ENCODE measurements around the gene TTLL10.

DNA sequence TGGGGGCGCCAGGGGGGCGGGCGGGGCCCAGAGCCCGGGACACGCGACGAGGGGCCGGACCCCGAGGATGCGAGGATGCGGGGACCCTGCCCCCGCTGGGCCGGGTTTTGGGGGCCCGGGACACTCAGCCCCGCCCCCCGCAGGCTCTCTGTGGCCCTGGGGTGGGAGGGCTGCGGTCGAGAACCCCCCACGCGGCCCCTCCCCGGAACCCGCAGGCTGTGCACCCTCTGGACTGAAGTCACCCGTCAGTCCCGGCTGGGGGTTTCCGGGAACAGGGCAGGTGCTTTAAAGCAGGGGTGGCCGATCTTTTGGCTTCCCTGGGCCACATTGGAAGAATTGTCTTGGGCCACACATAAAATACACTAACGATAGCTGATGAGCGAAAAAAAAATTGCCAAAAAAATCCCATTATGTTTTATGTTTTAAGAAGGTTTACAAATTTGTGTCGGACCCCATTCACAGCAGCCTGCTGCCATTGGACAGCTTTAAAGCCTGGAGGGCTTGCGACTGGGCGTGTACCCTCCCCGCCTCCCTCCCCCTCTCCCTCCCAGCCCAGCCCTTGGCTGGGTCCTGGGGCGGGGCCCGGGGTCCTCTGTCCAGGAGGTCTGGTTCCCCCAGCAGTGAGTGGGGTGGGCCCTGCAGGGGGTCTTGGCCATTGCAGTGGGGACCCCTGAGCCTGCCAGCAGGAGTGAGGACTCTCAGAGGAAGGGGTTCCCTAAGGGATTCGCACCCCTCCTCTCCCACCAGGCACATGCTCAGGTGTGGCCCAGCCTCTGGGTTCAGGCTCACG, 36.2 kb upstream of the TTLL10 start:
- TF ChIP-seq, protein P1, sequence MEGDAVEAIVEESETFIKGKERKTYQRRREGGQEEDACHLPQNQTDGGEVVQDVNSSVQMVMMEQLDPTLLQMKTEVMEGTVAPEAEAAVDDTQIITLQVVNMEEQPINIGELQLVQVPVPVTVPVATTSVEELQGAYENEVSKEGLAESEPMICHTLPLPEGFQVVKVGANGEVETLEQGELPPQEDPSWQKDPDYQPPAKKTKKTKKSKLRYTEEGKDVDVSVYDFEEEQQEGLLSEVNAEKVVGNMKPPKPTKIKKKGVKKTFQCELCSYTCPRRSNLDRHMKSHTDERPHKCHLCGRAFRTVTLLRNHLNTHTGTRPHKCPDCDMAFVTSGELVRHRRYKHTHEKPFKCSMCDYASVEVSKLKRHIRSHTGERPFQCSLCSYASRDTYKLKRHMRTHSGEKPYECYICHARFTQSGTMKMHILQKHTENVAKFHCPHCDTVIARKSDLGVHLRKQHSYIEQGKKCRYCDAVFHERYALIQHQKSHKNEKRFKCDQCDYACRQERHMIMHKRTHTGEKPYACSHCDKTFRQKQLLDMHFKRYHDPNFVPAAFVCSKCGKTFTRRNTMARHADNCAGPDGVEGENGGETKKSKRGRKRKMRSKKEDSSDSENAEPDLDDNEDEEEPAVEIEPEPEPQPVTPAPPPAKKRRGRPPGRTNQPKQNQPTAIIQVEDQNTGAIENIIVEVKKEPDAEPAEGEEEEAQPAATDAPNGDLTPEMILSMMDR (IDR thresholded peaks at IDR 0.05): no peak
- TF ChIP-seq ZC3H11A (IDR thresholded peaks at IDR 0.05) (no peak), ESRRA (IDR thresholded peaks at IDR 0.05; ENCODE audit: borderline replicate concordance, low read length) (no peak), POLR2A (IDR thresholded peaks at IDR 0.05; ENCODE audit: low read length) (no peak)
